GM12878 (cell line): ENCODE measurements around the gene XAB2. TPM values are rescaled to one million over a fixed set of nuclear protein-coding genes. Genes with fewer than 3 reads are reported as not detected.

Source experiments
- ATAC-seq: fragments of 200-7000 bp; cut with Tn5 transposase; 3 replicates; pipeline ENCODE4 v1.9.1; 2020; ENCODE audit warnings: mild to moderate bottlenecking, moderate library complexity
- BruUV-seq: library from RNA; stranded (reverse); fragments of 400-500 nt; replicated peaks from 2 replicates; lab custom pipeline; 2021; lab: Mats Ljungman, UMichigan
- CTCF ChIA-PET: fragments of 300-600 bp; sonication (Branson Sonifier 250); formaldehyde crosslinking; extraction: SDS; loops from one replicate; lab custom pipeline; 2021; ENCODE audit warnings: inconsistent platforms; lab: Yijun Ruan, JAX
- POLR2A ChIA-PET: fragments of 350-600 bp; formaldehyde crosslinking; extraction: SDS; loops from one replicate; lab custom pipeline; 2021; ENCODE audit warnings: inconsistent platforms; lab: Charles Lee
- RAD21 ChIA-PET: fragments of 300-600 bp; sonication (Branson Sonifier 250); formaldehyde crosslinking; loops from one replicate; lab custom pipeline; 2023; ENCODE audit warnings: antibody characterized with exemption; ENCODE audit not compliant: unreplicated experiment; lab: Charles Lee
- SMC1A ChIA-PET: fragments of 300-600 bp; sonication (Branson Sonifier 250); formaldehyde crosslinking; loops from one replicate; lab custom pipeline; 2023; ENCODE audit not compliant: unreplicated experiment, uncharacterized antibody; lab: Charles Lee
- DNase-seq: peaks from one replicate; pipeline ENCODE4 v3.0.0-alpha.2; 2011; ENCODE audit warnings: low read depth, low spot score
- FAIRE-seq: peaks from 3 replicates; lab custom pipeline; 2011; peaks lifted over from hg19 to GRCh38; lab: Jason Lieb, UNC
- H2AFZ ChIP-seq: 2 replicates; pipeline ENCODE4 v1.6.0; 2011; ENCODE audit warnings: low read depth, low read length, control low read depth; ENCODE audit not compliant: control insufficient read depth
- H3K27ac ChIP-seq: 2 replicates; pipeline ENCODE4 v1.5.1; 2011; ENCODE audit warnings: control low read depth; ENCODE audit not compliant: control insufficient read depth, insufficient read depth
- H3K27me3 ChIP-seq, 2 experiments: replicated peaks in 1 of 2; 2 replicates each; pipeline versions ENCODE4 v1.6.0 to v1.6.1; 2011; ENCODE audit warnings: low read length in 1 of 2; ENCODE audit not compliant: control insufficient read depth in 2 of 2, insufficient read depth in 2 of 2
- H3K36me3 ChIP-seq, 2 experiments: 2 replicates each; pipeline ENCODE4 v1.5.1; 2011; ENCODE audit warnings: low read length in 1 of 2; ENCODE audit not compliant: control insufficient read depth in 2 of 2, insufficient read depth in 2 of 2
- H3K4me1 ChIP-seq: 2 replicates; pipeline ENCODE4 v1.6.1; 2011; ENCODE audit warnings: mild to moderate bottlenecking, low read length, moderate library complexity, mixed read lengths; ENCODE audit not compliant: control insufficient read depth, insufficient read depth
- H3K4me2 ChIP-seq: 2 replicates; pipeline ENCODE4 v1.6.0; 2011; ENCODE audit warnings: control low read depth; ENCODE audit not compliant: control insufficient read depth, insufficient read depth
- H3K4me3 ChIP-seq: fragments of 200-600 bp; sonication (generic); 2 replicates; pipeline ENCODE4 v1.5.1; 2016
- H3K79me2 ChIP-seq: 2 replicates; pipeline ENCODE4 v1.6.0; 2011; ENCODE audit warnings: low read length; ENCODE audit not compliant: control insufficient read depth, insufficient read depth
- H3K9ac ChIP-seq: 2 replicates; pipeline ENCODE4 v1.8.0; 2011; ENCODE audit warnings: low read length, control low read depth, mixed read lengths; ENCODE audit not compliant: control insufficient read depth, insufficient read depth
- H3K9me3 ChIP-seq: replicated peaks from 3 replicates; pipeline ENCODE4 v1.5.1; 2011; ENCODE audit warnings: mild to moderate bottlenecking, low read length; ENCODE audit not compliant: control insufficient read depth, insufficient read depth
- H4K20me1 ChIP-seq: 2 replicates; pipeline ENCODE4 v1.6.0; 2011; ENCODE audit not compliant: control insufficient read depth, insufficient read depth
- CBFB ChIP-seq: IDR thresholded peaks from 2 replicates; pipeline ENCODE4 v1.6.1; 2016; ENCODE audit warnings: antibody characterized with exemption, low read depth
- GABPA ChIP-seq: IDR thresholded peaks from 2 replicates; pipeline ENCODE4 v1.6.1; 2014; ENCODE audit warnings: antibody characterized with exemption, low read depth, mild to moderate bottlenecking, inconsistent platforms
- LARP7 ChIP-seq: fragments of 450-650 bp; IDR thresholded peaks from 2 replicates; pipeline ENCODE4 v1.6.1; 2017; ENCODE audit warnings: mild to moderate bottlenecking
- MYC ChIP-seq: IDR thresholded peaks from 2 replicates; pipeline ENCODE4 v1.6.1; 2011; ENCODE audit warnings: mild to moderate bottlenecking, low read length, moderate library complexity, inconsistent platforms; ENCODE audit not compliant: insufficient read depth, insufficient replicate concordance, insufficient read length, severe bottlenecking
- RFX5 ChIP-seq: IDR thresholded peaks from 2 replicates; pipeline ENCODE4 v1.6.1; 2011; ENCODE audit warnings: low read depth, low read length, improper control_type of control experiment
- SPI1 ChIP-seq: IDR thresholded peaks from 2 replicates; pipeline ENCODE4 v1.6.1; 2011; ENCODE audit warnings: low read depth, mild to moderate bottlenecking, low read length, moderate library complexity, borderline replicate concordance; ENCODE audit not compliant: insufficient read depth
- WGBS: methylation state at CpG from one replicate; pipeline ENCODE4 v1.1.6; 2016; ENCODE audit warnings: low lambda C conversion rate; ENCODE audit not compliant: insufficient replicate concordance, insufficient coverage; ENCODE audit errors: missing lambda C conversion rate; 5-methylcytosine and 5-hydroxymethylcytosine counted together
- in situ Hi-C: fragments of 300-500 bp; cut with MboI; formaldehyde crosslinking; loops from 9 replicates; pipeline ENCODE4 v1.14.3; 2018; ENCODE audit warnings: mixed read lengths
- intact Hi-C: fragments of 100-400 bp; cut with micrococcal nuclease; formaldehyde crosslinking; loops from one replicate; pipeline ENCODE4 v1.14.2; 2022; ENCODE audit not compliant: unreplicated experiment
- polyA plus RNA-seq, 11 experiments: library from polyadenylated mRNA; depleted of rRNA in 4 of 11; unstranded in 6 of 11; stranded (reverse) in 5 of 11; fragments of >200 nt; fragmentation: Nextera tagmentation in 4 of 11; fragmentation: Illumina TruSeq in 1 of 11; extraction: Ambion mirVana in 4 of 11; extraction: Trizol in 1 of 11; gene quantifications; 1 replicate in 1 of 11; 2 replicates in 10 of 11; pipeline versions ENCODE4 v1.2.1 to v1.2.3, GENCODE V29; 2011 to 2016; ENCODE audit warnings: inconsistent platforms in 2 of 11, missing spikeins in 2 of 11, low read depth in 1 of 11
- total RNA-seq, 4 experiments: library from RNA; depleted of rRNA in 3 of 4; stranded (reverse); fragments of >200 nt in 3 of 4; fragmentation: Illumina TruSeq in 1 of 4; extraction: Trizol in 1 of 4; gene quantifications; 2 replicates each; pipeline versions ENCODE4 v1.2.1 to v1.2.3, GENCODE V29; 2013 to 2021
- TF ChIP-seq, protein P1 (sequence below): fragments of 150-350 bp; IDR thresholded peaks from 2 replicates; pipeline ENCODE4 v1.6.1; 2014; ENCODE audit warnings: mild to moderate bottlenecking, low read depth, low read length

The XAB2 gene
- total and polyA plus RNA-seq, 10 of the 15 experiments (the other 5 are each of a cell fraction or from before 2014, with no cell fraction given): 0.34 to 45.1 (median 18.8) TPM

DNA sequence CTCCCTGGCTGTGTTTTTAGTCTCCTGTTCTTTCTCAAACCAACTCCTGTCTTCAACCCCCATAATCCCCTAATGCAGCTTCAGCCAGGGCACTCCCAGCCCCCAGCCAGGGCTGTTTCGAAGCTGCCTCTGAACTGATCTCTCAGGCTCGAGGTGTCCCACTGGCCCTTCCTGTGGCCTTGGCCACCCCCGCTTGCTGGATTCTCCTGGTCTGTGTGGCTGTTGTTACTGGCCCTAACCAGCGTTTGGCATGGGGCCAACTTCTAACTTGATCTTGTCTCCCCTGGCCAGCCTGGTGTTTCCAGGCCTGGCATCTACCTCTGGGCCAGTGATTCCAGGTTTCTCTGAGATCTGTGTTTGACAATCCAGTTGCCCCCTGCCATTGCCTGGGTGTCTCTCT is 11.0 kb downstream of the XAB2 start:
- ATAC-seq (no peak), FAIRE-seq (no peak), DNase-seq (no peak)
- Histone ChIP-seq H2AFZ (no peak overlapping the region), H4K20me1 (no peaks in the 10 kb centered on the region), H3K4me3 (no peak overlapping the region), H3K36me3 (peaks cover 0 to 23% of the 10 kb centered on the region in 2 experiments; a peak in 3 of 4 replicates), H3K9ac (no peak overlapping the region), H3K9me3 (no peaks in the 10 kb centered on the region), H3K4me2 (no peak overlapping the region), H3K27me3 (no peaks in the 10 kb centered on the region), H3K4me1 (no peaks in the 10 kb centered on the region), H3K27ac (no peak overlapping the region), H3K79me2 (no peaks in the 10 kb centered on the region)
- ChIA-PET CTCF (no interaction called here), POLR2A (no interaction called here), SMC1A (no interaction called here), RAD21 (no interaction called here)
- BruUV-seq: no TSS peak
- WGBS: 78% methylated on average over 4 of the region's 4 CpGs
- in situ Hi-C loops (no loop called here), intact Hi-C loops (no loop called here)
- TF ChIP-seq RFX5 (no peak), MYC (no peak), CBFB (no peak), GABPA (no peak), LARP7 (no peak), SPI1 (no peak)
- TF ChIP-seq, protein P1, sequence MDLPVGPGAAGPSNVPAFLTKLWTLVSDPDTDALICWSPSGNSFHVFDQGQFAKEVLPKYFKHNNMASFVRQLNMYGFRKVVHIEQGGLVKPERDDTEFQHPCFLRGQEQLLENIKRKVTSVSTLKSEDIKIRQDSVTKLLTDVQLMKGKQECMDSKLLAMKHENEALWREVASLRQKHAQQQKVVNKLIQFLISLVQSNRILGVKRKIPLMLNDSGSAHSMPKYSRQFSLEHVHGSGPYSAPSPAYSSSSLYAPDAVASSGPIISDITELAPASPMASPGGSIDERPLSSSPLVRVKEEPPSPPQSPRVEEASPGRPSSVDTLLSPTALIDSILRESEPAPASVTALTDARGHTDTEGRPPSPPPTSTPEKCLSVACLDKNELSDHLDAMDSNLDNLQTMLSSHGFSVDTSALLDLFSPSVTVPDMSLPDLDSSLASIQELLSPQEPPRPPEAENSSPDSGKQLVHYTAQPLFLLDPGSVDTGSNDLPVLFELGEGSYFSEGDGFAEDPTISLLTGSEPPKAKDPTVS: no peak
- TF ChIP-seq, all 136 proteins: peak for 0
